22Rv1 (cell line): ENCODE results near the gene KCND2.

Source experiments
- CTCF ChIP-seq: fragments of 450-650 bp; IDR thresholded peaks from 2 replicates; pipeline ENCODE4 v1.5.1; 2017; ENCODE audit warnings: mild to moderate bottlenecking
- ZFX ChIP-seq: fragments of 450-650 bp; IDR thresholded peaks from 2 replicates; pipeline ENCODE4 v1.6.1; 2017; ENCODE audit warnings: antibody characterized with exemption, borderline replicate concordance

DNA sequence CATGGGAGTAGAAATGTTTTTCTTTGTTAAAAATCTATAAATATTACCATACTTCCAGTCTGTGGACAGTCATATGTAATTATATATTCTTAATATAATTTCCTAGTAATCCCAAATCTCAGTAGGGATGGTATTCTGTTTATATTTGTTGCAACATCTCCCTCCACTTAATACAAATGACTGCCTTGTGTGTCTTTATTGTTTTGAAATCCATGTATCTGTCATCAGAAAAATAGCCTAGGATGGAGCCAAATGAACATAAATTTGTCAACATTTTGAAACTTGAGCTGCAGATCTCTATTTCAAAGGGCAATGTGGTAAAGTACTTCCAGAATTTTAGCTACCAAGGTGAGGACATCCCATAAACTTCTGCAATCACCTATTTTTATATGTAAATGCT lies 294.2 kb downstream of the KCND2 start:
- TF ChIP-seq CTCF (no peak), ZFX (no peak)
